Naive thymus-derived CD8-positive, alpha-beta T cell (primary cell): ENCODE measurements around the gene MOBP. TPM values are rescaled to one million over a fixed set of nuclear protein-coding genes. Genes with fewer than 3 reads are reported as not detected.
"Not testable (repeated sequence)": the region's sequence is repeated elsewhere in the genome, so short reads cannot be mapped to it uniquely, and the experiment has no call there.

Experiments used
- ATAC-seq, 2 donors: fragments of 150-1000 bp; cut with Tn5 transposase in 1 of 2; sonication (Bioruptor Pico), chemical (Tn5 transposase) in 1 of 2; 1 replicate in 1 of 2; 2 replicates in 1 of 2; pipeline ENCODE4 v1.10.0; 2021; ENCODE audit warnings: mild to moderate bottlenecking in 2 of 2, moderate library complexity in 2 of 2
- POLR2A ChIA-PET: fragments of 350-600 bp; sonication (Branson Sonifier 250); formaldehyde crosslinking; loops from one replicate; lab custom pipeline; 2021; ENCODE audit warnings: antibody characterized with exemption; lab: Charles Lee
- DNase-seq, 10 donors: peaks; one replicate each; pipeline versions ENCODE4 v3.0.0 to v3.0.0-alpha.2; 2020 to 2022
- H3K27ac Mint-ChIP-seq, 10 donors: one replicate each; pipeline ENCODE4 v1.8.0; 2020 to 2022; ENCODE audit warnings: mild to moderate bottlenecking in 10 of 10, mixed read lengths in 10 of 10, moderate library complexity in 4 of 10, inconsistent platforms in 1 of 10
- H3K27me3 Mint-ChIP-seq, 5 donors: one replicate each; pipeline ENCODE4 v1.8.0; 2021 to 2022; ENCODE audit warnings: mixed read lengths in 5 of 5
- H3K36me3 Mint-ChIP-seq, 3 donors: one replicate each; pipeline ENCODE4 v1.8.0; 2020 to 2022; ENCODE audit warnings: mixed read lengths in 3 of 3, mild to moderate bottlenecking in 2 of 3, inconsistent platforms in 1 of 3
- H3K4me1 Mint-ChIP-seq, 4 donors: one replicate each; pipeline ENCODE4 v1.8.0; 2021 to 2022; ENCODE audit warnings: mixed read lengths in 4 of 4
- H3K4me3 Mint-ChIP-seq, 10 donors: one replicate each; pipeline ENCODE4 v1.8.0; 2020 to 2022; ENCODE audit warnings: mild to moderate bottlenecking in 10 of 10, mixed read lengths in 10 of 10, moderate library complexity in 6 of 10, inconsistent platforms in 1 of 10
- H3K9me3 Mint-ChIP-seq, 9 donors: one replicate each; pipeline ENCODE4 v1.8.0; 2020 to 2022; ENCODE audit warnings: mixed read lengths in 9 of 9, mild to moderate bottlenecking in 3 of 9, inconsistent platforms in 1 of 9, moderate library complexity in 1 of 9
- polyA plus RNA-seq, 3 donors: library from polyadenylated mRNA; unstranded; fragments of 300-500 nt; fragmentation: Illumina TruSeq; gene quantifications; one replicate each; pipeline ENCODE4 v1.2.3, GENCODE V29; 2021
- total RNA-seq, 8 experiments: library from RNA in 2 of 8; stranded (reverse) in 2 of 8; gene quantifications; one replicate each; pipeline ENCODE4 v1.2.3 and lab custom pipeline; 2021 to 2026

The MOBP gene
- total and polyA plus RNA-seq, 5 experiments from 2014 or later: not detected

DNA sequence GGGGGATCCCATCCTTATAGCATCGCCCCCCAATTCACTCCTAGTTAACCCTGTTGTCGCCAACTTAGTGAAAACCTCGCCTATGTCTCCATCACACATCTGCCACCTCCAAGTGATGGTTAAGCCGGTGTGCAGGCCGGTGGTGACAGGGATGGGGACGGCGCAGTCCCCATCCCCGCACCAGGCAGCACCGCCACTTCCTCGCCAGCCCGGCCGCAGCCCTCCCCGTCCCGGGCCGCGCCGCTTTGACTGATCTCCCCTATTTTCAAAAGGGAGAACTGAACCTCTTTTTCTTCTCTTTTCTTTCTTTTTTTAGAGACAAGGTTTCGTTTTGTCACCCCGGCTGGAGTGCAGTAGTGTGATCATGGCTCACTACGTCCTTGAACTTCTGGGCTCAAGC lies 11.3 kb upstream of the MOBP start:
- H3K9me3 Mint-ChIP-seq: no peaks in the 10 kb centered on the region
- DNase-seq: no peak
- ATAC-seq: no peak
- H3K27me3 Mint-ChIP-seq: peaks cover 3 to 25% (median 19%) of the 10 kb centered on the region in 5 donors
- POLR2A ChIA-PET: no interaction called here
- H3K27ac Mint-ChIP-seq: no peak overlapping the region
- no peaks in the 10 kb centered on the region for H3K4me1 Mint-ChIP-seq
- H3K36me3 Mint-ChIP-seq: no peaks in the 10 kb centered on the region
- no peak overlapping the region for H3K4me3 Mint-ChIP-seq

DNA sequence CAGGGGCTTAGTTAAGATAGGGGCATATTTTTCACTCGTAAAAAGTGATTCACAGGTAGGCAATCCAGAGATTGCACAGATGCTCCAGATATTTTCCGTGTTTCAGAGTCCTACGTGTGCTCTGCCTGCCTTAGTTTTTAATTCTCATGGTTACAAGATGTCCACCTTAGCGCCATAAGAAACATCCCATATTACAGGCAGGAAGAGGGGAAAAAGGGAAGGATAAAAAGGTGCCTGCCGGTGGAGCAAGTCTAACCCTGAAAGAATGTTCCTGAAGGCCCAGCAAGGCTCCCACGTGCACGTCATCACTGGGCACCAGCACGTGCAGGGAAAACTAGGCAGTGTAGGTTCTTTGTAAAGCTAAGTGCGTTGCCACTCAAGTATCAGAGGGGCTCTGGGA lies 10.1 kb upstream of the MOBP start:
- no peak for DNase-seq
- POLR2A ChIA-PET: no interaction called here

DNA sequence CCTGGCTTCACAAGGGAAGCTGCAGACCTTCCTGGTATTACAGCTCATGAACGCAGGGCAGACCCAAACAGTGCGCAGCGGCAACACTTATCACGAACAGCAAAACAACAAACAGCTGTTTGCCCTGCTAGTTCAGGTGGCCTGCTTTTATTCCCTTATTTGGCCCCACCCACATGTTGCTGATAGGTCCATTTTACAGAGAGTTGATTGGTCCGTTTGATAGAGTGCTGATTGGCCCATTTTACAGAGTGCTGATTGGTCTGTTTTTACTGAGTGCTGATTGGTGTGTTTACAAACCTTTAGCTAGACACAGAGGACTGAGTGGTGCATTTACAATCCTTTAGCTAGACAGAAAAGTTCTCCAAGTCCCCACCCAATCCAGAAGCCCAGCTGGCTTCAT lies 8.9 kb upstream of the MOBP start:
- POLR2A ChIA-PET: not testable (repeated sequence)

More for the DNA sequence above, 10.1 kb upstream of the MOBP start:
- no peaks in the 10 kb centered on the region for H3K36me3 Mint-ChIP-seq
- no peak for ATAC-seq
- no peak overlapping the region for H3K4me3 Mint-ChIP-seq
- no peaks in the 10 kb centered on the region for H3K4me1 Mint-ChIP-seq
- no peaks in the 10 kb centered on the region for H3K9me3 Mint-ChIP-seq
- H3K27ac Mint-ChIP-seq: no peak overlapping the region
- peaks cover 3 to 25% (median 16%) of the 10 kb centered on the region in 5 donors for H3K27me3 Mint-ChIP-seq

DNA sequence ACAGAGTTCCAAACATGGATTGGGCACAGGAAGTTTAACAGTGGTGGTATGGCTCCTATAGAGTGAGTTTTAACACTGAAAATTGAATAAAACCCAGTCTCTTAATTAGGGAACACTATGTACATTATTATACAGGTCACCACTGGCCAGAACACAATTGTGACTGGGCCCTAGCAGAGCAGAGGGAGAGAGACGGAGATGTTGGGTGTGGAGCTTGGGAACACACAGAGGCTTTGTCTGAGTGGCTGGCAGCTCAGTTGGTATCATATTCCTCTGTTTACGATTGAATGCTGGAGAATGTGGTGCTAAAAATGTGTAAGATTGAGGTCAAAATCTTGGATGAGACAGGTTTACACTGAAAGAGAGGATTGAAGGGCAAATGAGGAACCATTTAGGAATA lies 6.8 kb upstream of the MOBP start:
- H3K27ac Mint-ChIP-seq: no peak overlapping the region
- H3K4me3 Mint-ChIP-seq: no peak overlapping the region
- no peaks in the 10 kb centered on the region for H3K4me1 Mint-ChIP-seq
- ATAC-seq (no peak), DNase-seq (no peak)
- POLR2A ChIA-PET: no interaction called here
- H3K36me3 Mint-ChIP-seq: no peaks in the 10 kb centered on the region
- H3K27me3 Mint-ChIP-seq: peaks cover 1 to 17% (median 8%) of the 10 kb centered on the region in 5 donors
- no peaks in the 10 kb centered on the region for H3K9me3 Mint-ChIP-seq

More for the DNA sequence above, 8.9 kb upstream of the MOBP start:
- not testable (repeated sequence) for H3K36me3 Mint-ChIP-seq, H3K4me1 Mint-ChIP-seq, ATAC-seq, DNase-seq, H3K9me3 Mint-ChIP-seq, H3K4me3 Mint-ChIP-seq
- peak overlapping the region in 1 of 10 donors; percentile 9 for H3K27ac Mint-ChIP-seq
- peaks cover 4 to 25% (median 14%) of the 10 kb centered on the region in 5 donors for H3K27me3 Mint-ChIP-seq

DNA sequence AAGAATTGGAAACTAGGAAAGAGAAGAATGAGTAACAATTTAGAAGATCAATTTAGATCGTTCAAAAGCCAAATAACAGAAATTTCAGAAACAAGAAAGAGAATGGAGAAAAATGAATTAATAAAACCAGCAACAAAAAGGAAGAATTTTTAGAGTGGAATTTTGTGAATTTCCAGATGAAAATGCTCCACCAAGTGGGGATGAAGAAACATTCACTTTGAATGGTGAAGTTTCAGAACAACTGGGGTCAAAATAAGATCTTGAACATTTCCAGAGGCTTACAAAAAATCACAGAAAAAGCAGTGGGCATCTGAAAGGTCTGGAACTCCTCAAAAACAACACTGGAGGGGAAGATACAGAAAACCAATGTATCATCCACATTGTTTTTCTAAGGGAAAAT lies 4.2 kb upstream of the MOBP start:
- no peak overlapping the region for H3K27ac Mint-ChIP-seq
- peaks cover 6 to 19% (median 11%) of the 10 kb centered on the region in 5 donors for H3K27me3 Mint-ChIP-seq
- no peaks in the 10 kb centered on the region for H3K36me3 Mint-ChIP-seq
- ATAC-seq: no peak
- DNase-seq: no peak
- no peaks in the 10 kb centered on the region for H3K4me1 Mint-ChIP-seq
- POLR2A ChIA-PET: no interaction called here
- H3K4me3 Mint-ChIP-seq: no peak overlapping the region
- H3K9me3 Mint-ChIP-seq: no peaks in the 10 kb centered on the region

DNA sequence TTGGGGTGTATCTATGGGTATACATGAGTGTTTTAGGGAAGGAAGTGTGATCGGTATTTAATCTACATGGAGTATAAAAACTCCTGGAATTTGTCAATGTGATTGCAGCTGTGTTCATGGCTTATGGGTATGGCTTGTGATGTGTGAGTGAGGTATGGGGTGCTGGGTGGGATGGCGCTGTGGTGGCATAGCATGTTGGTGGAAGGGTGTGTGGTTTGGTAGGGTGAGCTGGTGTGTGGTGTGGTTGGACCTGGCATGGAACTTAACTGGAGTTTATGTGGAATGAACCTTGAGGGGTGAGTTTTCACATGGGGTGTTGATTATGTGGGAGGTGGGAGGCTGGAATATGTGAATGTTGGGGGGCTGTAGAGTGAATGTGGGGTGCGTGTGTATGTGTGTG lies 492 bp upstream of the MOBP start:
- ATAC-seq (no peak), DNase-seq (no peak)
- H3K27ac Mint-ChIP-seq: no peak overlapping the region
- H3K36me3 Mint-ChIP-seq: no peaks in the 10 kb centered on the region
- H3K4me3 Mint-ChIP-seq: no peak overlapping the region
- POLR2A ChIA-PET: no interaction called here
- no peaks in the 10 kb centered on the region for H3K4me1 Mint-ChIP-seq
- peaks cover 9 to 21% (median 14%) of the 10 kb centered on the region in 5 donors for H3K27me3 Mint-ChIP-seq
- H3K9me3 Mint-ChIP-seq: no peaks in the 10 kb centered on the region

DNA sequence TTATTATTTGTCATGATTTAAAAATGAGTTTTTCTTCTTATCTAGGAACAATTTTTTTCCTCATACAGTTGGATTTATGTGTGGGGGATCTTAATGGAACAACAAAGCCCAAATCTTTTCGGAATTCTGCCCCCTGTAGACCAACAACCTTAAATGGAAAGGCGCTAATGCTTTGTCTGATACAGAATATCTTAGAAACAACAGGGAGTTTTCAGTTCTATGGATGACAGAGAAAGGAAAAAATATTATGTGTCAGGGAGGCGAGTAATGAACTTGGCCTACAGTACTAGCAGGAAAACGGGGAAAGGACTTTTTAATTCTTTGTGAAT lies 592 bp downstream of the MOBP start:
- no peaks in the 10 kb centered on the region for H3K4me1 Mint-ChIP-seq
- peaks cover 10 to 32% (median 18%) of the 10 kb centered on the region in 5 donors for H3K27me3 Mint-ChIP-seq
- no peak overlapping the region for H3K27ac Mint-ChIP-seq
- no peaks in the 10 kb centered on the region for H3K9me3 Mint-ChIP-seq
- POLR2A ChIA-PET: no interaction called here
- no peak for ATAC-seq
- no peak overlapping the region for H3K4me3 Mint-ChIP-seq
- H3K36me3 Mint-ChIP-seq: no peaks in the 10 kb centered on the region
- DNase-seq: no peak

DNA sequence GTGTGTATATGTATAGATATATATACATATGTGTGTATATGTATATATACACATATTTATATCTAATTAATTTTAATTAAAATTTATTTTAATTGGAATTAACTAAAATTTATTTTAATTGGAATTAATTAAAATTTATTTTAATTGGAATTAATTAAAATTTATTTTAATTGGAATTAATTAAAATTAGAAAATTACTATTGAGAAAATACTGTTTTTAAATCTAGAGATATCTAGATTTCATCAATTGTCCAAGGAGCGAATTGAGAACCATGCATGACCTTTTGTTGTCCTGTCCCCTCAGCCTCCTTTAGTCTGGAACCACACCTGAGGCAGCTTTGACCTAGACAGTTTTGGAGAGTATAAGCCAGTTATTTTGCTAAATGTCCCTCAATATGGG lies 1.8 kb downstream of the MOBP start:
- POLR2A ChIA-PET: no interaction called here
- no peaks in the 10 kb centered on the region for H3K36me3 Mint-ChIP-seq

DNA sequence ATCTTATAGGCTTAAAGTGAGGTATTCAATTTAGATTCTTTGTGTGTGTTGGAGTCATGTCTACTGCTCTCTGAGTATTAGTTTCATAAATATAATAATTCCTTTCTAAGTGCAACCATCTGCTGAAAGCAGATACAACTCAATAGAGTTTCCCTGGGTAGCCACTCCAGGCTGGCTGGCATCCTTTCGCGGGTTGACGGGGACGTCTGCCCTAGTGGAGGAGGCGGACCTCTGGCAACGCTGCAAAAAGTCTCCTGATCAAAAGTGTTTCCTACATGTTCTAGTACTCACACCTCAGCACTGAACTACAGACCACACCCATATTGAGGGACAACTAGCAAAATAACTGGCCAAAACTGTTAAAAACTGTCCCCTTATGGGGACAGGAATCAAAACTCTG lies 2.5 kb downstream of the MOBP start:
- Mint-ChIP-seq H3K9me3 (no peaks in the 10 kb centered on the region), H3K27me3 (peaks cover 12 to 39% (median 22%) of the 10 kb centered on the region in 5 donors), H3K4me1 (no peaks in the 10 kb centered on the region), H3K4me3 (no peak overlapping the region), H3K27ac (no peak overlapping the region), H3K36me3 (no peaks in the 10 kb centered on the region)
- DNase-seq: no peak
- no peak for ATAC-seq
- POLR2A ChIA-PET: no interaction called here

More for the DNA sequence above, 1.8 kb downstream of the MOBP start:
- Mint-ChIP-seq H3K4me1 (no peaks in the 10 kb centered on the region), H3K4me3 (no peak overlapping the region), H3K9me3 (no peaks in the 10 kb centered on the region), H3K27me3 (peaks cover 12 to 39% (median 22%) of the 10 kb centered on the region in 5 donors), H3K27ac (no peak overlapping the region)
- no peak for DNase-seq
- ATAC-seq: no peak

DNA sequence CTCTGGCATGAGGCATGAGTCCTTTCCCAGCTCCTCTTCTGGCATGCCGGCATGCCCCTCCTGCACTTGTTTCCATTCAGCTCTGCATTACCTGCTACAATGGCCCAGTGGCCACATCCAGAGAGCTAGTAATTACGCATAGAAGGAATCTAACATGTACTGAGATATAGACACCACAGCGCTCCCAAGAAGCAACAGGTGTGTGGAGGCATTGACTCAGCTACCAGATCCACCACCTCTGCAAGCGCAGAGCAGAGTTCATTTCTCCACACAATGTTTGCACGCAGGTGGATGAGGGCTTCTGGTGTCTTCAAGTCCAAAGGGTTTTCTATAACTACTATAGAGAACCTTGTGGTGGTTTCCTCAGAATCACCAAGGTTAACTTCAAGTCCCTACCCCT lies 4.2 kb downstream of the MOBP start:
- Mint-ChIP-seq H3K27me3 (peaks cover 10 to 35% (median 22%) of the 10 kb centered on the region in 5 donors), H3K4me1 (no peaks in the 10 kb centered on the region), H3K4me3 (no peak overlapping the region), H3K9me3 (peaks cover 0 to 12% (median 6%) of the 10 kb centered on the region in 9 donors), H3K36me3 (peaks cover 0 to 4% (median 2%) of the 10 kb centered on the region in 3 donors), H3K27ac (no peak overlapping the region)
- DNase-seq: no peak
- POLR2A ChIA-PET: no interaction called here
- ATAC-seq: no peak

DNA sequence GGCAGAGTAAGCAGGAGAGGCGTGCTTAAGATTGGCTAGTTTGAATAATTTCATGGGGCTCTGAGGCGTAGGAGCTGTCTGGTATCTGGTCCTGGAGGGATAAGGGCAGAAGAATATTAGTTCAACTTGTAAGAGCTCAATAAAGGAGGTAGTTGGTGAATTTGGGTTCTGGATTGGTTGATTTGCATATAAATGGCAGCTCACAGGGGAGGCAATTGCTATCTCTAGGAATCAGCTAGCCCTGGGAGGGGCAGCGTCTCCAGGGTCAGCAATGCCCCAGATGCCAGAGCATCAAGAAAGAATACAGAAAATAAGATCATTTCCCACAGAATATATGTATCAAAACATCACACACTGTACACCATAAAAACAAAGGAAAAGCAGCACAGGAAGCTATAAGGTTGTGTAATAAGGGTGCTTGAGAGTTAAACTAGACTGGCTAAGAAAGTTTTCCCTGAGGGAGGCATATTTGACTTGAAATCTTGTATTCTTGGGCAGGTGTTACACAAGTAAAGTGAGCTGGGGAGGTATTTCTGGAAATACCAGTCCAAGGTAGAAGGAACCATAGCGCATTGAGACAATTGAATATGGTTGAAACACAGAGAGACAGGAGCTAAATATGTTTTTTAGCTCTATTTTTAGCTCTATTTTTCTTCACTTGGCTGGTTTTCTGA lies 6.1 kb downstream of the MOBP start:
- peaks cover 2 to 17% (median 8%) of the 10 kb centered on the region in 9 donors for H3K9me3 Mint-ChIP-seq
- DNase-seq (no peak), ATAC-seq (no peak)
- no peak overlapping the region for H3K27ac Mint-ChIP-seq
- no peak overlapping the region for H3K4me3 Mint-ChIP-seq
- H3K4me1 Mint-ChIP-seq: no peaks in the 10 kb centered on the region
- POLR2A ChIA-PET: no interaction called here
- H3K36me3 Mint-ChIP-seq: peaks cover 0 to 9% (median 5%) of the 10 kb centered on the region in 3 donors
- peaks cover 8 to 27% (median 15%) of the 10 kb centered on the region in 5 donors for H3K27me3 Mint-ChIP-seq

DNA sequence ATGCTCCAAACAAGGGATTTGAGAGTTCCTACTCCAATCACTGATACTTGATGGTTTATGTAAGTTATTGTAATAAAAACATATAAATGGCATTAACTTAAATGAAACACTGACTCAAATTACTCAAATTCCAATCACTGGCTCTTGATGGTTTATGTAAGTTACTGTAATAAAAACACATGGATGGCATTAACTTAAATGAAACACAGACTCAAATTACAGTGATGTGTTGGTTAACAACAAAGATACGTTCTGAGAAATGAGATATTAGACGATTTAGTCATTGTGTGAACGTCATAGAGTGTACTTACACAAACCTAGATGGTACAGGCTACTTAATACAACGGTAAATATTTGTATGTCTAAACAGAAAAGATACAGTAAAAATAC lies 6.6 kb downstream of the MOBP start:
- POLR2A ChIA-PET: no interaction called here
- Mint-ChIP-seq H3K9me3 (peaks cover 2 to 17% (median 8%) of the 10 kb centered on the region in 9 donors), H3K27ac (no peak overlapping the region), H3K4me1 (no peaks in the 10 kb centered on the region), H3K36me3 (peaks cover 0 to 9% (median 5%) of the 10 kb centered on the region in 3 donors), H3K27me3 (peaks cover 8 to 27% (median 15%) of the 10 kb centered on the region in 5 donors), H3K4me3 (no peak overlapping the region)
- ATAC-seq (no peak), DNase-seq (no peak)

DNA sequence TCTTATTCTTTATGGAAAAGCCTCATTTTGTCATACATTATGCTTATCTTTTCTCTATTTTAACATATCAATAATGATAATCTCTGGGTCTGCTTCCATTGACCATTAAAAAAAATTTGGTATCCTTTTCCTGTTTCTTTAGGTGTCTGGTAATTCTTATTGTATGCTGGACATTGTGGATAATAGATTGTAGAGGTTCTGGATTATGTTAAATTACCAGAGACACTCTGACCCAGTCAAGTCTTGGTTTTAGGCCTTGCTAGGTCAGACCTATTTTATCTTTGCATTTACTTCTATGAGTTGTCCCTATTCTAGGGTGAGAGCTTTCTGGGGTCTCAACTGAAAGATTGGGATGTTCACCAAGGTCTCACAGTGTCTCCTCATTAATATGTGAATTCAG lies 9.3 kb downstream of the MOBP start:
- H3K9me3 Mint-ChIP-seq: peaks cover 2 to 17% (median 8%) of the 10 kb centered on the region in 9 donors
- DNase-seq (no peak), ATAC-seq (no peak)
- POLR2A ChIA-PET: no interaction called here
- H3K36me3 Mint-ChIP-seq: peaks cover 0 to 9% (median 5%) of the 10 kb centered on the region in 3 donors
- no peak overlapping the region for H3K4me3 Mint-ChIP-seq
- peaks cover 5 to 20% (median 8%) of the 10 kb centered on the region in 5 donors for H3K27me3 Mint-ChIP-seq
- H3K4me1 Mint-ChIP-seq: no peaks in the 10 kb centered on the region
- H3K27ac Mint-ChIP-seq: no peak overlapping the region

DNA sequence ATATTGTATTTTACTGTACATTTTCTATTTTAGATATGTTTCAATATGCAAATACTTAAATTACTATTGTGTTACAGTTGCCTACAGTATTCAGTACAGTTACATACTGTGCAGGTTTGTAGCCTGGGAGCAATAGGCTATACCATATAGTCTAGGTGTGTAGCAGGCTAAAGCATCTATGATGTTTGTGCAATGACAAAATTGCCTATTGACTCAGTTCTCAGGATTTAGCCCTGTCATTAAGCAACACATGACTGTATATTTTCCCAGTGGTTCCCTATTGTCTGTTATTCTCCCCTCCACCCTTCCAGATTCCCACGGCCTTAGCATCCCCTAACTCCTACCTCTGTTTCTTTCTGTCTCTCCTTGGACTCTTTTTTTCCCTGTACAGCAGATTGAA lies 10.7 kb downstream of the MOBP start:
- Mint-ChIP-seq H3K4me1 (no peaks in the 10 kb centered on the region), H3K27ac (no peak overlapping the region), H3K36me3 (peaks cover 0 to 9% (median 5%) of the 10 kb centered on the region in 3 donors), H3K4me3 (no peak overlapping the region), H3K9me3 (peaks cover 2 to 17% (median 8%) of the 10 kb centered on the region in 9 donors), H3K27me3 (peaks cover 2 to 6% (median 2%) of the 10 kb centered on the region in 5 donors)
- ATAC-seq: no peak
- POLR2A ChIA-PET: no interaction called here
- DNase-seq: no peak
